Amniotic stem cell (primary cell): ENCODE measurements around the gene HELQ.
"Not testable (repeated sequence)": the region's sequence is repeated elsewhere in the genome, so short reads cannot be mapped to it uniquely, and the experiment has no call there.

ENCODE experiments used
- DNase-seq: peaks from one replicate; lab custom pipeline; 2025; lab: John Stamatoyannopoulos, UW

The HELQ gene

GRCh38 chr4:83440148-83440814 is 15.3 kb downstream of the HELQ start:
- DNase-seq = no peak

- no peak for DNase-seq
Measured at GRCh38 chr4:83438719-83439118, 16.9 kb downstream of the HELQ start.

- no peak for DNase-seq
Measured at GRCh38 chr4:83436680-83437079, 18.9 kb downstream of the HELQ start.

DNA sequence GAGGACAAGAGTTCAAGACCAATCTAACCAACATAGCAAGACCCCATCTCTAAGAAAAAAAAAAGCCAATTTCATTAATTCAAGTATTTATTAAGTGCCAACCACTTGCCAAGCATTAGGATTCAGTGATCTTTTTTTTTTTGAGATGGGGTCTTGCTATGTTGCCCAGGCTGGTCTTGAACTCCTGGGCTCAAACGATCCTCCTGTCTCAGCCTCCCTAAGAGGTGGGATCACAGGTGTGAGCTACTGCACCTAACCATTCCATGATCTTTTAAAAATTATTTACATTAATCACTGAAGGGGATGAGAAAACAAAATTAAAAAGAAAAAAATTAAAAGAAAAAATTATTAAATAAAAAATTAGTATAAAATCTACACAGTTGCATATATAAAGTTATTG is 24.4 kb downstream of the HELQ start:
- no peak for DNase-seq

- no peak for DNase-seq
Measured at GRCh38 chr4:83418211-83418610, 37.4 kb downstream of the HELQ start.

GRCh38 chr4:83417566-83417965 is 38.1 kb downstream of the HELQ start:
- no peak for DNase-seq

DNA sequence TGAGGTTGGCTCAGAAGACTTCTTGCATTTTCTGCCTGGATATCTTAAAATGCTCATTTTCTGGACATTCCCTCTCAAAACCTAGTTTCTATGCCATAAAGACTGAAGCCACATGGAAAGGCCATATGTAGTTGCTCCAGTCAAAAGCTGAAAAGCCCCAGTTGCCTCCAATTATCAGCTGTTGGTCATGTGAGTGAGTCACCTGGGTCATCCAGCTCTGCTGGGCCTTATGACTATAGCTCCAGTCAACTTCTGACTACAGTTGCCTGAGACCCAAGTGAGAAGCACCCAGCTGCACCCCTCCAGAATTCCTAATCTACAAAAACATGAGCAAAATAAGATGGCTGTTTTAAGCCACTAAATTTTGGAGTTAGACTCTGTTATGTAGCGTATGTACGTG is 41.9 kb downstream of the HELQ start:
- no peak for DNase-seq

GRCh38 chr4:83408908-83409307 is 46.7 kb downstream of the HELQ start:
- no peak for DNase-seq

- no peak for DNase-seq
Measured at GRCh38 chr4:83405844-83406816, 49.5 kb downstream of the HELQ start.

DNA sequence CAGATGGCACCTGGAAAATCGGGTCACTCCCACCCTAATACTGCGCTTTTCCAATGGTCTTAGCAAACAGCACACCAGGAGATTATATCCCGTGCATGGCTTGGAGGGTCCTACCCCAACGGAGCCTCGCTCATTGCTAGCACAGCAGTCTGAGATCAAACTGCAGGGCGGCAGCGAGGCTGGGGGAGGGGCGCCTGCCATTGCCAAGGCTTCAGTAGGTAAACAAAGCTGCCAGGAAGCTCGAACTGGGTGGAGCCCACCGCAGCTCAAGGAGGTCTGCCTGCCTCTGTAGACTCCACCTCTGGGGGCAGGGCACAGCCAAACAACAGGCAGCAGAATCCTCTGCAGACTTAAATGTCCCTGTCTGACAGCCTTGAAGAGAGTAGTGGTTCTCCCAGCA is 57.5 kb downstream of the HELQ start:
- DNase-seq = not testable (repeated sequence)

DNA sequence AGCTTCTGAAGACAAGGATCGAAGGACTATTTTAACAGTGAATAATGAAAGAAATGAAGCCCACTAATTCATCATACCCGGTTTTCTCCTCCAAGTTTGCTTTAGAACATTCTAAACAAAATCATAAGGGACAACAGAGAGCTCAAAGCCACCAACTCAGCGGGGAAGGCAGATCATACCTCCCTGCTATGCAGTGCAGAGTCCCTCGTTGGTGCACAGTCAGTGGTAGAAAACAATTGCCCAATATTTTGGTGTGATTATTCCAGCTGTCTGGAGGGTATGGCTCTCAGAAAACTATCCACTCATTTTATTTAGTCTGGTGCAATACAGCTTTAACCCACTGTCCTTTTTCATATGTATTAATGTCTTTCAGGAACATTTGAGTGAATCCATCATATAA is 61.7 kb downstream of the HELQ start:
- DNase-seq = no peak

DNA sequence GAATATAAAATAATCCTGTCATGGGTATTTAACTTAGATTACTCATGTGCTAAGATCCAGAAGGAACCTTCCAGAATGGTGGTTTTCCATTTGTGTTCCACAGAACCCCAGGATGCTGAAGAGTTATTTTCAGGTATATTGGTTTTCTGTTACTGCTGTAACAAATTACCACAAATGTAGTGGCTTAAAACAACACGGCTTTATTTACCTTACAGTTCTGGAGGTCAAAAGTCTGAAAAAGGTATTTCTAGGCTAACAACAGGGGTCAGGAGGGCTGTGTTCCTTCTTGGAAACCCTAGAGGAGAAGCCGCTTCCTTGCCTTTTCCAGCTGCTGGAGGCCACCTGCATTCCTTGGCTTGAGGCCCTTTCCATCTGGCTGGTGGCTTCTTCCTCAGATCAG is 63.1 kb downstream of the HELQ start:
- no peak for DNase-seq

DNA sequence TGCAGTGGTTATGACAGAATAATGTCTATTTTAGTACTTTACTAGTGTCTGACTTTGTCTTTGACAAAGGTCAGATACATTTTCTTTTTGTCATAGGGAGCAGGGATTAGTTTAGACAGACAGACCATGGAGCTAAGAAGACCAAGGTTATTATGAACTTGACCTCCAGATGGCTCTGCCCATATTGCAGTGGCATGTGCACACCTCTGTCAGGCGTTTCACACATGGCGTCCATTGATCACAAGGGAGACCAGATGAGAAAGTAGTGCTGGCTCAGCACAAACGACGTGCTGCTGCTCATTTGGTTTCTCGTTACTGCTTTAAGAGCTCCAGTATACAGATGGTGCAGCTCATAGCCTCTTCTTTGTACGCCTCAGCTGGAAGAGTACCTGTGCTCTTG is 64.7 kb downstream of the HELQ start:
- no peak for DNase-seq

- no peak for DNase-seq
Measured at GRCh38 chr4:83389756-83390505, 65.7 kb downstream of the HELQ start.

- no peak for DNase-seq
Measured at GRCh38 chr4:83389037-83389720, 66.4 kb downstream of the HELQ start.

DNA sequence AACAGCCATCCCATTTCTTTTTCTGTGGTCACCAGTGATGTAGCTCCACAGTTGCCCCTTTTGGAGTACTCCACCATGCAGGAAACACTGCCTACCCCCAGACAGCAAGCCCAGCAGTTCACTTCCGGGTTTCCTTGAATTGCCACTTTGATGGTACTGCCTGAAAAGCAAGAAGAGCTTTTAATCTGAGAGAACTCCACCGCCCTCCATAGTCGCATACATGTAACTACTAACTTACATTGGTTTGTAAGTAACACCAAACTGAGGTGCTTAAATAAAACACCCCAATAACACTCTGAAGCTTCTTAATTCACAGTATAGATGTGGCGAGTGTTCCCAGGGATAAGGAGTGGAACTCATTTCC is 67.3 kb downstream of the HELQ start:
- DNase-seq = no peak

- DNase-seq = no peak
Measured at GRCh38 chr4:83387476-83388312, 67.9 kb downstream of the HELQ start.

DNA sequence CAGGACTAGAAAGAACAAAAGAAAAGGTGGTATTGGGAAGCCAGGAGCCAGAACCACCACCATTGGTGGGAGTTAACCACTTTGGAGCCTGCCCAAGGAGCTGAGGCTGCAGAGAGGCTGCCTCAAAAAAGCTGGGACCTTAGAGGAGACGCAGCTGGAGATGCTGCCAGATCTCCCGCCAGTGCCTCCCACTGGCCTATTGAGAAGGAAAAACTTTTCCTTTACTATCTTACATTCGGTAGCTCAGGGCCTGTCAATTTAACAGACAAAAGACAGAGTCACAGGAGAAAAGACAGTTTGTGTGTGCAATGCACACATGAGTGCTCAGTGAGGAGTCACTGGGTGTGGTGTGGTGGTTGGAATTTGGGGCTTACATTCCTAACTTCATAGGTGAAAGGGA is 68.6 kb downstream of the HELQ start:
- DNase-seq = no peak

DNA sequence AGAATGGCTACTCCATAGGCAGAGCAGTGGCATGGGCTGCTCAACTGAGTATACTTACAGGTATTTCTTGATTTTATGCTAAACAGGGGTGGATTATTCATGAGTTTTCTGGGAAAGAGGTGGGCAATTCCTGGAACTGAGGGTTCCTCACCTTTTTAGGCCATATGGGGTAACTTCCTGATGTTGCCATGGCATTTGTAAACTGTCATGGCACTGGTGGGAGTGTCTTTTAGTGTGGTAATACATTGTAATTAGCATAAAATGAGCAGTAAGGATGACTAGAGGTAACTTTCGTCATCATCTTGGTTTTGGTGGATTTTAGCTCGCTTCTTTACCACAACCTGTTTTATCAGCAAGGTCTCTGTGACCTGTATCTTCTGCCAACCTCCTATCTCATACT is 72.8 kb downstream of the HELQ start:
- no peak for DNase-seq

GRCh38 chr4:83381173-83381572 is 74.5 kb downstream of the HELQ start:
- no peak for DNase-seq

DNA sequence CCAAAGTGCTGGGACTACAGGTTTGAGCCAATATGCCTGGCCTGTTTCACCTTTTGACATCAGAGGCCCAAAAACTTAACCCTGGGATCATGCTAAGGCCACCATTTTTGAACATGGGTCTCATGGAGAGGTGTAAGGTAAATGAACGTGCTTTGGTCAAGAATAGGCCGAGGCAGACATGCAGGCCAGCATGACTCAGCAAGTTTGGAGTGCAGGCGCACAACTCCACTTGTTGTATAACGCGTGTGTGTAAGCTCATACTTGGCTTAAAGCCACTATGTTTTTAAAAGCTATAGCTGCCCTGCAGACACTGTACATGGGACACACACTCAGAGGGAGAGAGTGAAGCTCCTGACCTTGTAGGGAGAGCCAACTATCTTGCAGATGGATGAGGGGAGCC is 77.2 kb downstream of the HELQ start:
- DNase-seq = no peak
